GM21526 (cell line): Measurements from ENCODE around the gene F9.
"Not testable (repeated sequence)": the region's sequence is repeated elsewhere in the genome, so short reads cannot be mapped to it uniquely, and the experiment has no call there.

Source experiments
- ATAC-seq: cut with Tn5 transposase; IDR thresholded peaks from one replicate; pipeline ENCODE4 v1.9.1; 2021; ENCODE audit warnings: moderate library complexity; ENCODE audit not compliant: unreplicated experiment, low FRiP score

Gene F9

GRCh38 chrX:139530550-139530949 is at the start of gene F9:
TSS of gene F9 (plus strand) at chrX:139530739. CDS start at chrX:139530765, 26 bp downstream.
- no peak for ATAC-seq

- ATAC-seq = no peak
Observed at GRCh38 chrX:139483699-139484098, 46.8 kb upstream of the F9 start.

GRCh38 chrX:139484591-139484990 is 45.9 kb upstream of the F9 start:
- no peak for ATAC-seq

GRCh38 chrX:139495324-139495723 is 35.2 kb upstream of the F9 start:
- ATAC-seq = no peak

GRCh38 chrX:139506333-139506732 is 24.2 kb upstream of the F9 start:
- ATAC-seq = no peak

- ATAC-seq = no peak
Observed at GRCh38 chrX:139508099-139508498, 22.4 kb upstream of the F9 start.

GRCh38 chrX:139518475-139518874 is 12.1 kb upstream of the F9 start:
- no peak for ATAC-seq

- not testable (repeated sequence) for ATAC-seq
Observed at GRCh38 chrX:139528829-139529228, 1.7 kb upstream of the F9 start.

- no peak for ATAC-seq
Observed at GRCh38 chrX:139532834-139533233, 2.3 kb downstream of the F9 start.

- no peak for ATAC-seq
Observed at GRCh38 chrX:139533444-139533843, 2.9 kb downstream of the F9 start.

- ATAC-seq = no peak
Observed at GRCh38 chrX:139538907-139539790, 8.6 kb downstream of the F9 start.

GRCh38 chrX:139542652-139543051 is 12.1 kb downstream of the F9 start:
- ATAC-seq = no peak

GRCh38 chrX:139543920-139544319 is 13.4 kb downstream of the F9 start:
- no peak for ATAC-seq

GRCh38 chrX:139544591-139544990 is 14.1 kb downstream of the F9 start:
- ATAC-seq = no peak

GRCh38 chrX:139554376-139554775 is 23.8 kb downstream of the F9 start:
- ATAC-seq = peak; percentile 20

GRCh38 chrX:139554991-139555675 is 24.6 kb downstream of the F9 start:
- no peak for ATAC-seq

- ATAC-seq = no peak
Observed at GRCh38 chrX:139559383-139560042, 29.0 kb downstream of the F9 start.

GRCh38 chrX:139560221-139560620 is 29.7 kb downstream of the F9 start:
- no peak for ATAC-seq

GRCh38 chrX:139563251-139563650 is 32.7 kb downstream of the F9 start:
- ATAC-seq = no peak

- no peak for ATAC-seq
Observed at GRCh38 chrX:139566981-139567380, 36.4 kb downstream of the F9 start.

GRCh38 chrX:139581068-139581467 is 50.5 kb downstream of the F9 start:
- no peak for ATAC-seq
